IPS-NIHi11 (cell line): ENCODE data around the gene ZNF362.
"Not testable (repeated sequence)": the region's sequence is repeated elsewhere in the genome, so short reads cannot be mapped to it uniquely, and the experiment has no call there.

ENCODE experiments used
- DNase-seq: peaks from one replicate; pipeline ENCODE4 v3.0.0; 2012; ENCODE audit warnings: mixed read lengths, low spot score

ZNF362 gene

GRCh38 chr1:33287317-33287716 lies 31.0 kb downstream of the ZNF362 start:
- no peak for DNase-seq

GRCh38 chr1:33288976-33289857 lies 32.9 kb downstream of the ZNF362 start:
- no peak for DNase-seq

GRCh38 chr1:33289858-33290154 lies 33.5 kb downstream of the ZNF362 start:
- DNase-seq: no peak

GRCh38 chr1:33290615-33291014 lies 34.3 kb downstream of the ZNF362 start:
- DNase-seq: not testable (repeated sequence)

GRCh38 chr1:33292726-33293340 lies 36.5 kb downstream of the ZNF362 start:
- no peak for DNase-seq

GRCh38 chr1:33294071-33295010 lies 38.0 kb downstream of the ZNF362 start:
- no peak for DNase-seq

GRCh38 chr1:33295023-33295422 lies 38.7 kb downstream of the ZNF362 start:
- DNase-seq: no peak

- DNase-seq: peak; percentile 91
Observed at GRCh38 chr1:33295450-33296081, 39.3 kb downstream of the ZNF362 start.

GRCh38 chr1:33296082-33296458 lies 39.8 kb downstream of the ZNF362 start:
- no peak for DNase-seq

- no peak for DNase-seq
Observed at GRCh38 chr1:33296824-33297223, 40.5 kb downstream of the ZNF362 start.

- no peak for DNase-seq
Observed at GRCh38 chr1:33297911-33298622, 41.8 kb downstream of the ZNF362 start.

- peak; percentile 87 for DNase-seq
Observed at GRCh38 chr1:33298623-33299277, 42.5 kb downstream of the ZNF362 start.

GRCh38 chr1:33299461-33300155 lies 43.3 kb downstream of the ZNF362 start:
- no peak for DNase-seq

GRCh38 chr1:33300673-33301072 lies 44.4 kb downstream of the ZNF362 start:
- no peak for DNase-seq

GRCh38 chr1:33301273-33301984 lies 45.1 kb downstream of the ZNF362 start:
- no peak for DNase-seq

GRCh38 chr1:33302325-33302724 lies 46.0 kb downstream of the ZNF362 start:
- no peak for DNase-seq

GRCh38 chr1:33305016-33305415 lies 48.7 kb downstream of the ZNF362 start:
- DNase-seq: no peak

- no peak for DNase-seq
Observed at GRCh38 chr1:33305816-33306652, 49.7 kb downstream of the ZNF362 start.
